ENCODE results near the gene DDX17. TPM values are rescaled to one million over a fixed set of nuclear protein-coding genes. Genes with fewer than 3 reads are reported as not detected.

Gene DDX17
- total and polyA plus RNA-seq, 9 of the 15 experiments (the other 6 are each of a cell fraction or from before 2014, with no cell fraction given) = 17.6 to 421 (median 189) TPM

- TF ChIP-seq YY1 (IDR thresholded peaks at IDR 0.05; ENCODE audit: borderline replicate concordance in 1 of 3, control insufficient read depth in 1 of 3, extremely low read depth in 1 of 3, insufficient read depth in 3 of 3, insufficient read length in 1 of 3, insufficient replicate concordance in 2 of 3, low read depth in 1 of 3, low read length in 2 of 3) (peak in 2 of 3 experiments; percentile 40 to 71), E2F6 (IDR thresholded peaks at IDR 0.05; ENCODE audit: borderline replicate concordance in 1 of 2, extremely low read depth in 1 of 2, insufficient read depth in 1 of 2, insufficient read length in 1 of 2, low read depth in 1 of 2, low read length in 1 of 2, poor library complexity in 1 of 2, severe bottlenecking in 1 of 2) (peak in 1 of 2 experiments; percentile 66), ZNF143 (CRISPR knock-in tag; IDR thresholded peaks at IDR 0.05) (no peak), HDAC1 (IDR thresholded peaks at IDR 0.05) (no peak), VEZF1 (CRISPR knock-in tag; IDR thresholded peaks at IDR 0.05) (peak; percentile 77), CHD2 (IDR thresholded peaks at IDR 0.05; ENCODE audit: low read depth, low read length) (peak; percentile 43; the same call in 1 of the 2 replicates), ZFX (CRISPR knock-in tag; IDR thresholded peaks at IDR 0.05) (no peak), POU5F1 (IDR thresholded peaks at IDR 0.05; ENCODE audit: borderline replicate concordance, low read depth, low read length, partially characterized antibody) (no peak), RBFOX2 (IDR thresholded peaks at IDR 0.05; ENCODE audit: low read depth, low read length) (no peak), ZNF551 (CRISPR knock-in tag; IDR thresholded peaks at IDR 0.05) (no peak), MAFK (IDR thresholded peaks at IDR 0.05; ENCODE audit: low read length) (no peak), CEBPB (tag; IDR thresholded peaks at IDR 0.05) (no peak), MAZ (CRISPR knock-in tag; conservative IDR thresholded peaks at IDR 0.05 in 1 of 2, IDR thresholded peaks at IDR 0.05 in 1 of 2) (peak in 1 of 2 experiments; percentile 77; a peak in 2 of 4 replicates), RUNX1 (IDR thresholded peaks at IDR 0.05; ENCODE audit: low read depth) (no peak), AFF4 (CRISPR knock-in tag; IDR thresholded peaks at IDR 0.05) (no peak), ZNF280A (IDR thresholded peaks at IDR 0.05; ENCODE audit: low read depth, partially characterized antibody) (no peak), SAP30 (IDR thresholded peaks at IDR 0.05; ENCODE audit: borderline replicate concordance, insufficient read depth, low read depth, low read length, poor library complexity, severe bottlenecking) (no peak)
Measured at GRCh38 chr22:38455530-38456271, 50.4 kb downstream of the DDX17 start (continued).
